SW 1271 (cell line): ENCODE results near the gene PSAPL1.

ENCODE experiments used
- DNase-seq, 2 experiments: peaks; one replicate each; lab custom pipeline; 2025; lab: John Stamatoyannopoulos, UW

The PSAPL1 gene

DNA sequence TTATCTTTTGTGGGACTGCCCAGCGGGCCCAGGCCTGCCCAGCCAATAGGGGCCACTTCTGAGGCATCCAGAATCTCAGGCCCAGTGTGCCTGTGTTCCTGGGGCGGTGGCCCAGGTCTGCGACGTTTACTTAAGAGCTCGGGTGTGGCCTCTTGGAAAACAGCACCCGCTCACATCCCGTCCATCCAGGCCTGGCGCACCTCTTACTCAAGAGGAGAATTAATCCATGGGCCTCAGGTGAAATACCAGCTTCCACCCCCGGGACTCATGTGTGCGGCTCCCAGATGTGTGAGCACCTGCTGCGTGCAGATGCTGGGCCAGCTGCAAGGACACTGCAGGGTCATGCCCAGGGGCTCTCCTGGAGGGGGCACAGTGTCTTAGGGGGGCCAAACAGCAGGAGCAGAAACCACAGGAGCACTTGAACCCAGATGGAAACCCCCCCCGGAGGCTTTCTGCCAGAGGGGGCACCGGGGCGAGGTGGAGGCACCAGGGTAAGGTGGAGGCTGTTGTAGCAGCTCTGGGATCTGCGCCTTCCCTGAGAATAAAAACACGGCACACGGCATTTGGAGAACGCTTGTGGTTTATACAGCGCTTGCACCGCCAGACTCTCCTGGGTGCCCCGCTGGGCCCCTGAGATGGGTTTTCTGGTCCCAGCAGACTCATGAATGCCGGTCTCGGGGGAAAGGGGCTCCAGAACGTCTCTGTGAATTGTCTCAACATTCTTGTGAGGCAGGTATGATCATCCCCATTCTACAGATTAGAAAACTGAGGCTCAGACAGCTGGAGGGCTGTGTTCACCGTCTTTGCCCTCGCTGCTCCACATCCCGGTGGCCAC is 2.8 kb downstream of the PSAPL1 start:
- DNase-seq: no peak

DNA sequence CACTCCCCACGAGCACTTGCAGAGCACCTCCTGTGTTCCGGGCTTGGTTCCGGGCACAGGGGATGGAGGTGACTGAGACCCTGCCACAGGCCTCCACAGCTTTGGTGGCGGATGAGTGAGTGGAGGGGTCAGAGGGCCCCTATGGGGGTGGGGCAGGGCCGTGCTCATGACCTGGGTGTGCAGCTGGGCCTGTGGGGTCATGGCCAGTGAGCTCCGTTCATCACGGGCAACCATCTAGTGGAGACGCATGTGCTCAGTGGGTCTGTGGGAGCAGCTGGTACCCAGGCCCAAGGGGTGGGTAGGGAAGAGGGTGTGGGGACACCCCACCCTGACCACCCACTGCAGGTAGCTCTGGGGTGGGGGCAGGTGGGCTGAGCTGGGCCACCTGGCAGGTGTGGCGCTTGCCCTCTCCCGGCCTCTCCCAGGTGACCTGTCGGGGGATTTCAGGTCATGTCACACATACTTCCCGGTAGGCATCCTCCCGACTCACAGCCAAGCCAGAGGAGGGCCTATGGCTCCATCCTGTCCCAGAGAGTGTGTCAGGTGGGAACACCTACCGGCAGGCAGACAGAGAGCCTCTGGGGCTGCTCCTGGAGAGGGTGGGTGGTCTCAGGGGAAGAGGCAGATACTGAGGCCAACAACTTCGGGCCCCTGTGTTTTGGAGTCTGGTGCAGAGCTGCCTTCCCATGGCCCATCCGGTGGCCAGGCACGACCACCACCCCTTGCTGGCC is 3.6 kb downstream of the PSAPL1 start:
- DNase-seq: no peak

DNA sequence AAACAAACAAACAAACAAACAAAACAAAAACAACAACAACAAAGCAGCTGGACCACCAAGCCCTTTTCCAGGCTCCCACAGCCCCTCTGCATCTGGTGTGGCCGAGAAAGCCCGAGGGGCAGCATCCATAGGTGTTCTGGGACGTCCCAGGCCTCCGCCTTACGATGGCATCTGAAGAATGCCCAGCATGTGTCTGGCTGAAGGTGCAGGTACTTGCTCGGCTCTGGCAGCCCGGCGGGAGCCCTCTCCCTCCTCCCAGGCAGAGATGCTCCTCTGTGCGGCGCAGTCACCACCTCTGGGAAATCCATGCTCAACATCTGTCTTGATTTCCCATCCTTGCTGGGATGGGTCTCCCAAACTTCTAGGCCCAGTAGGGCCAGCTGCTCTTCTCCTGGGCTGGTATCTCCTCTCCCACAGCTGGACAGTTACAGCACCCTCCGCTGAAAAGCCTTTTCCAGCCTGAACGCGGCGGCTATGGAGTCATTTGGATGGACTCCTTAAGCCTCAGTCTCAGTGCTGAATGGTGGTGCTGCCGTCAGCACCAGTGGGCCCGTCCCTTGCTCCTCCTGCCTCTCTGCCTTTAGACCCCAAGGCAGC is 4.3 kb downstream of the PSAPL1 start:
- DNase-seq: no peak

DNA sequence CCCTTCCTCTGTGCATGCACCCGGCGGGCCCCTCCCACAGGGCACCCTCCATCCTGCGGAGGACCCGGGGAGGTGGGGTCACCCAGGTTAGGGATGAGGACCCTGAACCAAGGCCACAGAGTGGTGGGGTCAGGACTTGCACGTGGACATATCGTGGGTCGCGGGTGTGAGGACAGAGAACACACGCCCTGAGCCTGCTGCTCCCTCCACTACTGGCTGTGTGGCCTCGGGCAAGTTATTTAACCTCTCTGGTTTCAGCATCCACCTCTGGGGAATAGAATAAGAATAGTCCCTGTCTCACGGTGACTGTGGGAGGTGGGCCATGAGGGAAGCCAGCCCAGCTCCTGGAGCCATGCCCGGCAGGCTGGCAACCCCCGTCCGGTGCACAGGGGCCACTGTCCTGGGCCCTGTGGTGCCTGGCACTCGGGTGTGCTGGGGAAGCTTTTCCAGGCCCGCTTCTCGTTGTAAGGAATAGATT is 5.1 kb downstream of the PSAPL1 start:
- no peak for DNase-seq

DNA sequence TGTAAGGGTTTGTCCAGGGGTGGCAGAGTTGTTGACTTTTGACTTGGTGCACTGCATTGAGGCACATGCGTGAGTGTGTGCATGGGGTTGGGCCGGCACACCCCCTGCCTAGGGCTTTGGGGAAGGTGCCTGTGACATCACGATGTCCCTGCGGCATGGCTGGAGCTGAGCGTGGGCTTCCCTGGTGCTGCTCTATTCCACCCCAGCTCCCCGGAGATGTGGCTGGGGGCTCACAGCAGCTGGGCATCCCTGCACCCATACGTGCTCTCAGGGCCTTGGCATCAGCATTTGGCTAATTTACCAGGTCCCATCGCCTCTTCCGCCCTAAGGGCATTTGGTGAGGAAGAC is 5.7 kb downstream of the PSAPL1 start:
- no peak for DNase-seq

DNA sequence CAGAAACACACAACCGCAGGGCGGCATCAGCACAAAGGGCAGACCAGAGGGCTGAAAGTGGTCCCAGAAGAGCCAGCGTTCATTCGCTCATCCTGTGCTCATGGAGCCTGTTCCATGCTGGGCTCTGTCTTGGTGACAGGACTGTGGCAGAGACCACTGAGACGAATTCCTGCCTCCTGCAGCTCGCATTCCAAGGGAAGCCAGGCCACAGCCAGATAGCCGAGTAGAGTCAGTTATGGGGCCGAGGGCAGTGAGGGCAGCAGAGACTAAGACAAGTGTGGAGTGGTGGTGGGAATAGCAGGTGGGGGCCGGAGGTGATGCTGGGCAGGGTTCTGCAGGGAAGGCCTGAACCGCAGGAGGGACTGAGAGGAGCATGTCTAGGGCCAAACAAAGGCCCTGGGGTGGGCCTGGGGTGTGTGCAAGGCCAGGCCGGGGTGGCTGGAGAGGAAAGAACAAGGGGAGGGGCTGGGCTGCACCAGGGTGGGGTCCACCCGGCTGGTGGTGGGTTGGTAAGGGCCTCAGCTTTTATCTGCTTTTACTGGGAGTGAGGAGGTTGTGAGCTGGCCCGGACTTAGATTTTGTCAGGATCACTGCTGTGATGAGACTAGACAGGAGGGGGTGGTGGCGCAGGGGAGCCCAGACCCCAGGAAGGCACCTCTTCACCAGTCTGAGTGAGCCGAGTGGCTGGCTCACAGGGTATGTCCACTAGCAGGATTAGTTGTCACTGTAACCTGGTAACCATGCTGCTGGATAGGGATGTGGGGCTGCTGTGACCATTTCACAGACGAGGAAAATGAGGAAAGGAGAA is 6.3 kb downstream of the PSAPL1 start:
- DNase-seq: no peak

DNA sequence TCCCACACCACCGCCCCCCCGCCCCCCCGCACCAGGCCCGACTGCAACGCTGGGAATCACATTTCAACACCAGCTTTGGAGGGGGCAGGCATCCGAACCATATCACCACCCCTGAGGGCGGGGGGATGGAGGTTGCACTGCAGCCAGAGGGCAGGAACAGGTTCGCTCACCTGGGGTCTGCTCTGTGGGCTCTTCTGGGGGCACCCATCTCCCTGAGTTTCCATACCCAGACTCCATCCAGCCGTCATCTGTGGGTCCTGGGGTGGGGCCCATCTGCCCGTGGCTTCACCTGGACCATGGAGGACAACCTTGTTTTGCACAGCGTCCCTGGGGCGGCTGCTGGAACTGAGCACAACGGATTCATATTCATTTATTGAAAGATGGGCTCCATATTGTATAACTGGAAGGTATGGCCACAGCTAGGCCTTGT is 6.9 kb downstream of the PSAPL1 start:
- no peak for DNase-seq

DNA sequence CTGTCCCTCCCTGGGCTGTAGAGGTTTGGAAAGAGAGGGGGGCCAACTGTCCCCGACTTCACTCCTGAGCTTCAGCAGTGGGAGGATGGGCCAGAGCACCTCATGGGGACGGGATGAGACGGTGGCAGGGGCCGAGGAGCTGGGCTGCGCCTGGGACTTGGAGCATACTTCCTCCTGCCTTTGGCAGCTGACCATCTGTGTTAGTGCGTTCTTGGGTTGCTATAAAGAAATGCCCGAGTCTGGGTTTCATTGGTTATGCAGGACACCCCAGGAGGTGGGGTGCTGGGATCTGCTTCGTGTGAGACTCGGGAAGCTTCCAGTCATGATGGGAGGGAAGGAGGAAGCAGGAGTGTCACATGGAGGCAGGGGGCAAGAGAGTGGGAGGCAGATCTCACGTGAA is 7.4 kb downstream of the PSAPL1 start:
- no peak for DNase-seq

DNA sequence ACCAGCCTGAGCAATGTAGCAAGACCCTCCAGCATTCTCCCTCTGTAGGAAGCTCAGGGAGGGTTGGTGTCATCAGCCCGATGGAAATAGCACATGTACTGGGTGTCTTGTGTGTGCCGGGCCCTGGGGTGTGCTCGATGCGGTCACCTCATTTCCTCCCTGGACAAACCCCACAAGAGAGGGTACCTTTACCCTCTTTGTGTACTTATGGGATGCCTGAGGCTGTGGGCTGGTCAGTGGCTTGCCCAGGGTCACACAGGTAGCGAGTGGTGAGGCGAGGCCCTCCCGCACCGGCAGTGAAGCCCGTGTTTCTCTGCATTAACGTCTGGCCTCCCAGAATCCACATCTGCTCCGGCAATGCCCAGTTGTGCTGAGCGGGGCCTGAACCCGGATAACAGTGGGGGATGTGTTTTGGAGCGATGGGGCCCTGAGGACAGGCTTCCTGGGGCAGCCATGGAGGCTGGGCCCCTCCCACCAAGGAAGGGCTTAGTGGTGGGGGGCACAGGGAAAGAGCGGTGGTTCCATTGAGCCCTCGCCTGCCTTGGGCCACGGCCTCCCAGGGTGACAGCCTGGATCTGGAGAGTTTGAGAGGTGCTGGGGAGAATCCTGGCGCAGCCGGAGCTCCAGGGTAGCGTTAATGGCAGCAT is 8.1 kb downstream of the PSAPL1 start:
- no peak for DNase-seq

DNA sequence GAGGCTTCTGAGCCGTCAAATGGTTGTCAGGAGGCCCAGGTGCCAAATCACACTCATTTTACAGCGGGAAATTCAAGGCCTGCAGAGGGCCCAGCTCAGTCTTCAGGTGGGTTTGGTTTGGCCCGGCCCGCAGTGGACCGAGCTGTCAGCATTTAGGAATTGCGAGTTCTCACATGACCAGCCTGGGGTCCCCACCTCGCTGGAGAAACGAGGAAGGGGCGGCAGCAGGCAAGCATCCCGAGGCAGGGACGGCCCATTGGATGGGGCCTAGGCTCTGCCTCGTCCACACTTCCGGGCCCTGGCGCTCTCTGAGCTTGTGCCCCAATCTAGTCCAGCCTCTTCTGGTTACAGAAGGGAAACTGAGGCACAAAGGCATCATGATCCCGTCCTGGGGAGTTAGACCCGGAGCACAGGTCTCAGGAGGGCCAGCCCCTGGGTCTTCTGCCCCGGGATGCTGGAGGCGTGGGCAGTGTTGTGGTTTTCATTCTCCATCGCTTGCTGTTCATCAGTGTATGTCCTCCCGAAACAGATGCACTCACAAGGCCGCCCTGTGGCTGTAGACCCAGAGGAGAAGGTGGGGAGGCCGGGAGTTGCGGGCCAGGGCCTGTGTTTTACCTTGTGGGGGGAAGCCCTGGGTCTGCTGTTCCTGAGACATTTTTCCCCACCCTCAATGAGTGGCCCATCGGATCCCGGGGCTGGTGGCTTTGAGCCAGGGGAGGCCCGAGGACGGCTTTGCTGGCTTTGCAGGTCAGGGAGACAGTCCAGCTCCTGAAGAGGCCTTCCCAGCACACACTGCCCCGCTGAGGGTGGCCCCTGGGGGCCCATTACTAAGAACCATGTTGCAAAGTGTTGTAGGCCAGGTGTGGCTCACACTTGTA is 8.9 kb downstream of the PSAPL1 start:
- DNase-seq: no peak

DNA sequence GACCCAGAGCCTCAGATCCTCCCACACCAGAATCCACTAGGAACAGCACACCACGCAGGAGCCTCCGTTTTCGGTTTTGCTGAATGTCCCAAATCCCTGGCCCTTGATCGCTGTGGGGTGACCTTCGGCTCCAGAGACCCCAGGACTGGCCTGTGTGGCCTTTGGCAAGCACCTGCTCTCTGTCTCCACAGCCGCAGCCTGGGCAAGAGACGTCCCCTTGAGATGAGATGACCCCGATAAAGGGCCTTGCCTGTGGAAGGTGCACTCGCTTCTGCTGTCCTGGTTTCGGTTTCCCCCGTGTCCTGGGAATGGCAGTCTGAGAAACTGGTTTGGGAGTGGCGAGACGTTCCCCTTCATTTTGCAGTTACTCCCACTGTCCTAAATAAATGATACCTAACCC is 9.6 kb downstream of the PSAPL1 start:
- no peak for DNase-seq

DNA sequence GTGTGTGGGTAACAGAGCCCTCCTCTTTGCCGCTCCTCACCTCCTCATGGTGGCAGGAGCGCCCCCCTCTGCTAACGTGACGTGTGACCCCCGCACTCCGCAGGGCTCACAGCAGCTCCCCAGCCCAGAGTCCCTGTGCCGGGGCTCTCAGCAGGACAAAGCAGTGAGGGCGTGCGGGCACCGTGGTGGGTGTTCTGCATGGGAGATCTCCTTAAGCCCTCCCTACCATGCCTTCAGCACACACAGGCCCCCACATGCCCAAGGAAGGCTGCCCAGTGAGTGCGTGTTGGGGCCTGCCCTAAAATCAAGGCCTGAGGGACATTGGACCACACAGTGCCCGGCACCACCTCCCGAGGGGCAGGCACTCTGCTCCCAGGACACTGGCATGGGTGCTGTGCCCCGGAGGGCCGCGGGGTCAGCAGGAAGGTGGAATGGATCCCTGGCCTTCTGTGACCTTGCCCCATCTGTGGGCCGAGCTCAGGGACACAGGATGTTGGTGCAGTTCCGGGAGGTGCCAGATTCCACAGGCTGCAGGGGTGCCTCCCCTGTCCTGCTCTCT is 10.1 kb downstream of the PSAPL1 start:
- no peak for DNase-seq

DNA sequence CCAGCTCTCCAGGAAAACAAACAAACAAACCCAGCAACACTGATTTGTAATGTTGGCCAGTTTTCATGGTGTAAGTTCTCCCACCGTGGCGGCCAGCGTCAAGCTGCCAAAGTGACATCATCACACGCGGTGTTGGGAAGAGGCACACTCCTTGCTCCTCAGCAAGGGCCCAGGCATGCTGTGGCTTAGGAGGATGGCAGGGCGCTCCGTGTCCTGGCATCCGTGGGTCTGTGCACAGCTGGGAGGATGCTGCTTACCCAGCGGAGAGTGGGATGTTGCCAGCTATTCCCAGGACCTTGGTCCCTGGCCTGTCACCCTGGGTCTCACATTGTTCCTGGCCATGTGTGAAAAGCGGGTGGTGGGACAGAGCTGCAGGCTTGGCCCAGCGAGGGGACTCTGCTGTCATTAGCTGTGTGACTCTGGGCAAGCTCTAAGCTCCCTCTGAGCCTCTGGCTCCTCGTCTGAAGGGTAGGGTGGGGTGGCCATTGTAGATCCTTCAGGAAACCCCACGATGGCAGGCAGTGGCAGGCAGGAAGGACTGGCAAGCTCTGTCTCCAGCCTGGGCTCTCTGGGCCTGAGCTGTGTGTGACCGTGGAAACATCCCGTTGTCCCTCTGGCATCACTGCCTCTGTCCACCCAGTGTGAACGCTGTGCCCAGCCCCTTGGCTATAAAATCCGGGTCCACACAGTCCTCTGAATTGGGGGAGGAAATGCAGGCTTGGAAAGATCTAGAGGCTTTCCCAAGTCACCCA is 10.8 kb downstream of the PSAPL1 start:
- no peak for DNase-seq

DNA sequence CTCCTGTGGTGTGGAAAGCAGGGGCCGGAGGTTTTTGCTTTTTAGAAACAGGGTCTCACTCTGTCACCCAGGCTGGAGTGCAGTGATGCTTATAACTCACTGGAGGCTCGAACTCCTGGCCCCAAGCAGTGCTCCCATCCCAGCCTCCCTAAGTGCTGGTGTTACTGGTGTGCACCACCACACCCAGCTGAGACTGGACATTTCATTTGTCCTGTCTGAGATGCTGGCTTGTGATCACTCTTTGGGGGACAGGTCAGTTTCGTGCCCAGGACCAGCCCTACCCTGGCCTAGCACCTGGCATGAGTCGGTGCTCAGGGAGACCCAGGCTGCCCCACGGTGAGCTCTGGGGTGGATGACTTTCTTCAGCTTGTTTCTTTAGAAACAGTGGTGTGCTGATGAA is 11.3 kb downstream of the PSAPL1 start:
- DNase-seq: no peak

DNA sequence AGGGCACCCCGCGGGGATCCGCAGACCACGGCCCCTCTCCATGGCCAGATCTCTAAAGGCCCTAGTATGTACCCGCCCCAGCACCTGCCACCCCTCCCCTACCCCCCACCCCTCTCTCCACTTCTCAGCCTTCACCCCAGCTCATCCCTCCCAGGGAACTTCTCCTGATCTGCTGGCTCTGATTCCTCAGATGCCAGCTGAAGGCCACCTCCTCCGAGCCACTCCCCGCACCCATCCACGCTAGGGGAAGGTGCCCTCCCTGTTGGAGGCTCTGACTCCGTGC is 11.9 kb downstream of the PSAPL1 start:
- no peak for DNase-seq

DNA sequence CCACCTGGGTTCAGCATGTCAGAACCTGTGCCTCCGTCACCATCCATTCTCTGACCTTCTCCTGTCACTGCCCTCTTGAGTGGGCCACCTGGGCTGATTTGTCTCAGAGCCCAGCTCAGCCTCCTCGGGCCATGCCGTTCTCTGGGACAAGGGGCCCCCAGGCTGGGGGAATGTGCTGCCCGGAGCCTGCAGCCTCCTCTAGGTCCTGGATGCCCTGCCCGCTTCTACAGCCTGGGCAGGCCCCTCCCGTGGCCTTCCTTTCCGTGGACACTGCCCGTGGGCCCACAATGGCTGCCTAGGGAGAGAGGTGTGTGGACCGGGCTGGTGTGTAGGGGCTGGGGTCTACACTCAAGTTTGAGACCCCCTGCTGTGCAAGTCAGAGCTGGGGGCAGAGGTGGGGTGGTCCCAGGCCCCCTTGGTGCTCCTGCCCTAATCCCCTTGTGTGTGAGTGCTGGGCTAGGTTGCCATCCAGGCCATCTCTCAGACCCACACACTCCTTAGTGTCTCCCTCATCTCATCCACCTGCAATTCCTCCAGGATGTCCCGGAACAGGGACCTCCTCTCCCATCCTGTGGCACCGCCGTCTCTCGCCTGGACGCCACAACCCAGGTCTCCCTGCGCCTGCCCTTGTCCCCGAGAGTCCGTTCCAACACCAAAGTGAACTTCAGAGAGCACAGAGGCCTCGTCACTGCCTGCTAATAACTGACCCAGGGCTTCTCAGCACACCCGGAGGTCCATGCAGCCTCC is 12.4 kb downstream of the PSAPL1 start:
- no peak for DNase-seq

DNA sequence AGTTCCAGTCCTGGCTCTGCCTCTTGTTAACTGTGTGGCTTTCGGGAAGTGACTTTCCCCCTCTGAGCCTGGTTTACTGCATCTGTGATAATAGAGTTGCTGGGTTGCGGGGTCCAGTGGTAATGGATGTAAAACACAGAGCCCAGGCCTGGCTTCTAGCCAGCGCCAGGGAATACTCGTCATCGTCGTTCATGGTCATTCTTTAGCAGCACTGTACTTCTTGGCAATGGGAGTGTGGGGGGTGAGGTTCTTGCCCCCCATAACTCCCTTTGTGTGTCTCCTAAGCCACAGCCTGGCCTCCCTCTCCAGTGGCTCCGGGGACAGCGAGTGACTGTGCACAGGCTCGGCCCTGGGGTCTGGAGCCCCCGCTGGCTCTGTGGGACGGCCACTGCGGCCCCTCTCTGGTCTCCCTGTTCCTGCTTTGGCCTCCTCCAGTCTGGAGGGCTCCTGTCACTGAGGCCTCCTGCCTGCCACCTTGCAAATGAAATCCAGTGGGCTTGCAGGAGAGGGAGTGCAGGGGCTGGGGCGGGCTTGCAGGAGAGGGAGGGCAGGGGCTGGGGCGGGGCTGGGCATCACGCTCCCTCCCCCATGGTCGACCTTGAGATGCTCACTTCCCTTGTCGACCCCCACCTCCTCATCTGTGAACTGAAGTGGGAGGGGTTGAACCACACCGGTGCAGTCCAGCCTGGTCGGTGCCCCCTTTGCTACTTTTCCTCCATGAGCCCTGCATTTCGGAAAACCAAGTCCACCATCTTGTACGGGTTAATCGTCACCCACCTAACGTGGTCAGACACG is 13.2 kb downstream of the PSAPL1 start:
- DNase-seq: no peak

DNA sequence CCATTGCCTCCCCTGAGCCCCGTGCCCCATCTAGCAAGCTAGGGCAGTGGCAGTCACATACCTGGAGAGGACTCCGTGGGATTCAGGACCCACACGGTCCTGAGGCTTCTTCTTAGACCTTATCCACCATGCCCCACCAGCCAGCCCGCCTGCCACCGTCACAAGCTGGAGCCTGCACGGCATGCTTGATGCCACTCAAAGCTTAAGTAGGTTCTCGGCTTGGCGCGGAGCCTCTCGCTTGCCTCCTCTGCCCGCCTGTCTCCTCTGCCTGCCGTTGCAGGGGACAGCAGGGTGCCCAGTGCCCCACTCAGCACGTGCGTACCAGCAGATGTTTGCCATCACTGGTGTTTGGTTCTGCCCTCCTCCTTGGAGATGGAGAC is 14.1 kb downstream of the PSAPL1 start:
- no peak for DNase-seq
